HepG2 (cell line): ENCODE data around the gene METTL15. TPM values are rescaled to one million over a fixed set of nuclear protein-coding genes. Genes with fewer than 3 reads are reported as not detected.

Source experiments
- ATAC-seq: fragments of 200-7000 bp; cut with Tn5 transposase; 3 replicates; pipeline ENCODE4 v1.9.1; 2020; ENCODE audit warnings: mild to moderate bottlenecking, moderate library complexity
- BruUV-seq: library from RNA; stranded (reverse); fragments of 400-500 nt; replicated peaks from 2 replicates; lab custom pipeline; 2021; lab: Mats Ljungman, UMichigan
- CTCF ChIA-PET: fragments of 300-600 bp; formaldehyde crosslinking; extraction: SDS; loops from one replicate; lab custom pipeline; 2021; ENCODE audit warnings: low total read pairs, inconsistent platforms, low intra/inter-chr PET ratio; lab: Yijun Ruan, JAX
- POLR2A ChIA-PET: fragments of 350-600 bp; sonication (Branson Sonifier 250); formaldehyde crosslinking; loops from one replicate; lab custom pipeline; 2020; ENCODE audit warnings: antibody characterized with exemption, inconsistent platforms; lab: Yijun Ruan, JAX
- DNase-seq: peaks from one replicate; pipeline ENCODE4 v3.0.0-alpha.2; 2015; ENCODE audit warnings: low spot score
- FAIRE-seq: peaks from 3 replicates; lab custom pipeline; 2011; peaks lifted over from hg19 to GRCh38; lab: Jason Lieb, UNC
- H2AFZ ChIP-seq: one replicate; pipeline ENCODE4 v1.6.1; 2011; ENCODE audit warnings: low read length, inconsistent platforms
- H3K27ac ChIP-seq: fragments of 300-600 bp; 3 replicates; pipeline ENCODE4 v1.8.0; 2011; ENCODE audit warnings: mixed run types, mild to moderate bottlenecking, mixed read lengths, low read length, inconsistent platforms; ENCODE audit not compliant: insufficient read depth; ENCODE audit errors: extremely low read length
- H3K27me3 ChIP-seq, 2 experiments: fragments of 200-600 bp in 1 of 2; 2 replicates in 1 of 2; 3 replicates in 1 of 2; pipeline versions ENCODE4 v1.6.0 to v1.8.0; 2011; ENCODE audit warnings: low read length in 2 of 2, mild to moderate bottlenecking in 2 of 2, moderate library complexity in 2 of 2, inconsistent platforms in 1 of 2; ENCODE audit not compliant: insufficient read depth in 2 of 2, control insufficient read depth in 1 of 2
- H3K36me3 ChIP-seq, 2 experiments: fragments of 200-600 bp in 1 of 2; replicated peaks in 1 of 2; 2 replicates in 1 of 2; 3 replicates in 1 of 2; pipeline versions ENCODE4 v1.5.1 to v1.8.0; 2011; ENCODE audit warnings: low read length in 2 of 2, inconsistent platforms in 1 of 2; ENCODE audit not compliant: insufficient read depth in 2 of 2, control insufficient read depth in 1 of 2
- H3K4me1 ChIP-seq: 2 replicates; pipeline ENCODE4 v1.5.1; 2012; ENCODE audit warnings: low read length, inconsistent platforms; ENCODE audit not compliant: insufficient read depth
- H3K4me2 ChIP-seq: 2 replicates; pipeline ENCODE4 v1.6.0; 2011; ENCODE audit warnings: low read depth, low read length, inconsistent platforms
- H3K4me3 ChIP-seq, 3 experiments: fragments of 200-600 bp in 1 of 3; sonication (generic), shearing (Covaris generic) in 1 of 3; replicated peaks in 1 of 3; 2 replicates each; pipeline ENCODE4 v1.5.1; 2011 to 2016; ENCODE audit warnings: low read length in 3 of 3, inconsistent platforms in 2 of 3, low read depth in 2 of 3, mild to moderate bottlenecking in 2 of 3, control low read depth in 1 of 3, mixed read lengths in 1 of 3; ENCODE audit not compliant: insufficient read depth in 1 of 3
- H3K79me2 ChIP-seq: one replicate; pipeline ENCODE4 v1.6.1; 2011; ENCODE audit warnings: low read length, inconsistent platforms; ENCODE audit not compliant: insufficient read depth
- H3K9ac ChIP-seq: 2 replicates; pipeline ENCODE4 v1.6.0; 2011; ENCODE audit warnings: mild to moderate bottlenecking, low read depth, low read length, inconsistent platforms; ENCODE audit not compliant: insufficient read depth
- H3K9me3 ChIP-seq: 2 replicates; pipeline ENCODE4 v1.5.1; 2012; ENCODE audit warnings: mild to moderate bottlenecking, low read length
- H4K20me1 ChIP-seq: 2 replicates; pipeline ENCODE4 v1.6.0; 2011; ENCODE audit warnings: inconsistent platforms, mild to moderate bottlenecking, low read length, moderate library complexity; ENCODE audit not compliant: insufficient read depth
- MAFF ChIP-seq: IDR thresholded peaks from 2 replicates; pipeline ENCODE4 v1.6.1; 2011; ENCODE audit warnings: low read depth, low read length, improper control_type of control experiment
- MAFK ChIP-seq, 2 experiments: IDR thresholded peaks in 1 of 2; conservative IDR thresholded peaks in 1 of 2; 2 replicates each; pipeline ENCODE4 v1.6.1; 2011; ENCODE audit warnings: improper control_type of control experiment in 2 of 2, low read length in 2 of 2
- MNT ChIP-seq: fragments of 450-650 bp; IDR thresholded peaks from 2 replicates; pipeline ENCODE4 v1.6.1; 2016
- POGK ChIP-seq: sonication (generic); formaldehyde crosslinking; conservative IDR thresholded peaks from 2 replicates; pipeline ENCODE4 v1.8.0; 2022; ENCODE audit warnings: mild to moderate bottlenecking, moderate library complexity, missing genetic modification reagents
- PRMT3 ChIP-seq: sonication (generic); formaldehyde crosslinking; IDR thresholded peaks from 2 replicates; pipeline ENCODE4 v1.8.1; 2022; ENCODE audit warnings: low read depth, mild to moderate bottlenecking, moderate library complexity, missing genetic modification reagents, borderline replicate concordance
- ZNF619 ChIP-seq: sonication (generic); formaldehyde crosslinking; IDR thresholded peaks from 2 replicates; pipeline ENCODE4 v1.4.0; 2020; ENCODE audit warnings: mild to moderate bottlenecking, missing genetic modification reagents
- WGBS: methylation state at CpG from one replicate; pipeline ENCODE4 v1.1.6; 2017; ENCODE audit warnings: low lambda C conversion rate; 5-methylcytosine and 5-hydroxymethylcytosine counted together
- in situ Hi-C: cut with HindIII; loops from 2 replicates; pipeline ENCODE4 v1.10.0; 2017; ENCODE audit warnings: low pct_unique_long_range_greater_than_20kb; ENCODE audit not compliant: extremely low pct_ligation_motif_present
- intact Hi-C: fragments of 100-400 bp; cut with micrococcal nuclease; formaldehyde crosslinking; loops from one replicate; pipeline ENCODE4 v1.10.0; 2022; ENCODE audit not compliant: unreplicated experiment
- polyA plus RNA-seq, 8 experiments: library from polyadenylated mRNA; depleted of rRNA in 3 of 8; stranded (reverse) in 7 of 8; unstranded in 1 of 8; fragments of >200 nt; fragmentation: Illumina TruSeq in 4 of 8; extraction: Trizol in 4 of 8; gene quantifications; 2 replicates each; pipeline versions ENCODE4 v1.2.1 to v1.2.3, GENCODE V29; 2011 to 2016; ENCODE audit warnings: low read depth in 4 of 8, missing spikeins in 1 of 8, mixed read lengths in 1 of 8; ENCODE audit not compliant: insufficient read depth in 1 of 8
- total RNA-seq, 5 experiments: library from RNA; depleted of rRNA; stranded (reverse); fragments of >200 nt; fragmentation: Illumina TruSeq; extraction: Trizol; gene quantifications; 2 replicates each; pipeline ENCODE4 v1.2.3, GENCODE V29; 2016; ENCODE audit warnings: low read depth in 1 of 5
- TF ChIP-seq, protein P1 (sequence below): IDR thresholded peaks from 2 replicates; pipeline ENCODE4 v1.6.1; 2016
- TF ChIP-seq, protein P2 (sequence below): sonication (generic); formaldehyde crosslinking; IDR thresholded peaks from 2 replicates; pipeline ENCODE4 v1.4.0; 2020; ENCODE audit warnings: missing genetic modification reagents
- TF ChIP-seq, protein P3 (sequence below): sonication (generic); formaldehyde crosslinking; IDR thresholded peaks from 2 replicates; pipeline ENCODE4 v1.4.0; 2020; ENCODE audit warnings: missing genetic modification reagents

Gene METTL15
- total and polyA plus RNA-seq, 2 of the 13 experiments (the other 11 are each of a cell fraction or from before 2014, with no cell fraction given), result 6.5 to 14.0 TPM

DNA sequence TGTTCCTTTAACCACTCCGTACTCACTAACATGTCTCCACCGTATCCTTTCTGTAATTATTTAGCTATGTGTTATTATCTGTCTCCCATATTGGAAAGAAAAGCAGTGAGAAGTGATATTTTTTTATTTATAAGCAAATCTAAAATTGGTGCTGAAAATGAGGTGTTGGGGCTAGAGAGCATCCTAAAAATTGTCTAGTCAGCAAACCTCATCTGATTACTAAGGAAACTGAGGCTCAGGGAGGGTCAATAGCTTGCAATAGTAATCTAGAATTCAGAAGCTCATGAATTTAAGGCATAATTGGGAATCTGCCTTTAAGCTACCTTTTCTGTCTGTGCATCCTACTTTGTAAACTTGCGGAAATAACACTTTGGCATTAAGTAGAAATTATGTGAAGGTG, 190.0 kb downstream of the METTL15 start:
- TF ChIP-seq PRMT3 (CRISPR knock-in tag), result no peak
- TF ChIP-seq MAFK (conservative IDR thresholded peaks at IDR 0.05 in 1 of 2, IDR thresholded peaks at IDR 0.05 in 1 of 2; ENCODE audit: low read length in 2 of 2), result peak; percentile 93 to 98
- no peak for TF ChIP-seq MNT
- TF ChIP-seq MAFF, result peak; percentile 98
- TF ChIP-seq, protein P1, sequence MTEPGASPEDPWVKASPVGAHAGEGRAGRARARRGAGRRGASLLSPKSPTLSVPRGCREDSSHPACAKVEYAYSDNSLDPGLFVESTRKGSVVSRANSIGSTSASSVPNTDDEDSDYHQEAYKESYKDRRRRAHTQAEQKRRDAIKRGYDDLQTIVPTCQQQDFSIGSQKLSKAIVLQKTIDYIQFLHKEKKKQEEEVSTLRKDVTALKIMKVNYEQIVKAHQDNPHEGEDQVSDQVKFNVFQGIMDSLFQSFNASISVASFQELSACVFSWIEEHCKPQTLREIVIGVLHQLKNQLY, result no peak
- no peak for TF ChIP-seq POGK
- TF ChIP-seq, protein P2, sequence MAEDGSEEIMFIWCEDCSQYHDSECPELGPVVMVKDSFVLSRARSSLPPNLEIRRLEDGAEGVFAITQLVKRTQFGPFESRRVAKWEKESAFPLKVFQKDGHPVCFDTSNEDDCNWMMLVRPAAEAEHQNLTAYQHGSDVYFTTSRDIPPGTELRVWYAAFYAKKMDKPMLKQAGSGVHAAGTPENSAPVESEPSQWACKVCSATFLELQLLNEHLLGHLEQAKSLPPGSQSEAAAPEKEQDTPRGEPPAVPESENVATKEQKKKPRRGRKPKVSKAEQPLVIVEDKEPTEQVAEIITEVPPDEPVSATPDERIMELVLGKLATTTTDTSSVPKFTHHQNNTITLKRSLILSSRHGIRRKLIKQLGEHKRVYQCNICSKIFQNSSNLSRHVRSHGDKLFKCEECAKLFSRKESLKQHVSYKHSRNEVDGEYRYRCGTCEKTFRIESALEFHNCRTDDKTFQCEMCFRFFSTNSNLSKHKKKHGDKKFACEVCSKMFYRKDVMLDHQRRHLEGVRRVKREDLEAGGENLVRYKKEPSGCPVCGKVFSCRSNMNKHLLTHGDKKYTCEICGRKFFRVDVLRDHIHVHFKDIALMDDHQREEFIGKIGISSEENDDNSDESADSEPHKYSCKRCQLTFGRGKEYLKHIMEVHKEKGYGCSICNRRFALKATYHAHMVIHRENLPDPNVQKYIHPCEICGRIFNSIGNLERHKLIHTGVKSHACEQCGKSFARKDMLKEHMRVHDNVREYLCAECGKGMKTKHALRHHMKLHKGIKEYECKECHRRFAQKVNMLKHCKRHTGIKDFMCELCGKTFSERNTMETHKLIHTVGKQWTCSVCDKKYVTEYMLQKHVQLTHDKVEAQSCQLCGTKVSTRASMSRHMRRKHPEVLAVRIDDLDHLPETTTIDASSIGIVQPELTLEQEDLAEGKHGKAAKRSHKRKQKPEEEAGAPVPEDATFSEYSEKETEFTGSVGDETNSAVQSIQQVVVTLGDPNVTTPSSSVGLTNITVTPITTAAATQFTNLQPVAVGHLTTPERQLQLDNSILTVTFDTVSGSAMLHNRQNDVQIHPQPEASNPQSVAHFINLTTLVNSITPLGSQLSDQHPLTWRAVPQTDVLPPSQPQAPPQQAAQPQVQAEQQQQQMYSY (CRISPR knock-in tag), result no peak
- TF ChIP-seq ZNF619 (CRISPR knock-in tag), result no peak
- TF ChIP-seq, protein P3, sequence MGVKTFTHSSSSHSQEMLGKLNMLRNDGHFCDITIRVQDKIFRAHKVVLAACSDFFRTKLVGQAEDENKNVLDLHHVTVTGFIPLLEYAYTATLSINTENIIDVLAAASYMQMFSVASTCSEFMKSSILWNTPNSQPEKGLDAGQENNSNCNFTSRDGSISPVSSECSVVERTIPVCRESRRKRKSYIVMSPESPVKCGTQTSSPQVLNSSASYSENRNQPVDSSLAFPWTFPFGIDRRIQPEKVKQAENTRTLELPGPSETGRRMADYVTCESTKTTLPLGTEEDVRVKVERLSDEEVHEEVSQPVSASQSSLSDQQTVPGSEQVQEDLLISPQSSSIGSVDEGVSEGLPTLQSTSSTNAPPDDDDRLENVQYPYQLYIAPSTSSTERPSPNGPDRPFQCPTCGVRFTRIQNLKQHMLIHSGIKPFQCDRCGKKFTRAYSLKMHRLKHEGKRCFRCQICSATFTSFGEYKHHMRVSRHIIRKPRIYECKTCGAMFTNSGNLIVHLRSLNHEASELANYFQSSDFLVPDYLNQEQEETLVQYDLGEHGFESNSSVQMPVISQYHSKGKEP (CRISPR knock-in tag), result no peak
- intact Hi-C loops (no loop called here), in situ Hi-C loops (no loop called here)
- no peak overlapping the region for H2AFZ ChIP-seq
- no peak overlapping the region for H3K4me2 ChIP-seq
- BruUV-seq, result no TSS peak
- H3K9me3 ChIP-seq, result no peaks in the 10 kb centered on the region
- H3K27ac ChIP-seq, result no peak overlapping the region
- ChIA-PET POLR2A (no interaction called here), CTCF (no interaction called here)
- H3K27me3 ChIP-seq, result no peaks in the 10 kb centered on the region
- 99% methylated on average over 3 of the region's 3 CpGs for WGBS
- ATAC-seq (no peak), FAIRE-seq (no peak), DNase-seq (no peak)
- no peaks in the 10 kb centered on the region for H4K20me1 ChIP-seq
- H3K36me3 ChIP-seq, result peaks cover 0 to 11% of the 10 kb centered on the region in 2 experiments; a peak in 3 of 5 replicates
- H3K4me3 ChIP-seq, result no peak overlapping the region
- no peak overlapping the region for H3K9ac ChIP-seq
- no peaks in the 10 kb centered on the region for H3K79me2 ChIP-seq
- H3K4me1 ChIP-seq, result no peaks in the 10 kb centered on the region
